HG03139 (cell line): ENCODE measurements around the gene PTPN14.

Experiments used
- ATAC-seq: cut with Tn5 transposase; IDR thresholded peaks from one replicate; pipeline ENCODE4 v1.9.1; 2021; ENCODE audit not compliant: unreplicated experiment

PTPN14 gene

DNA sequence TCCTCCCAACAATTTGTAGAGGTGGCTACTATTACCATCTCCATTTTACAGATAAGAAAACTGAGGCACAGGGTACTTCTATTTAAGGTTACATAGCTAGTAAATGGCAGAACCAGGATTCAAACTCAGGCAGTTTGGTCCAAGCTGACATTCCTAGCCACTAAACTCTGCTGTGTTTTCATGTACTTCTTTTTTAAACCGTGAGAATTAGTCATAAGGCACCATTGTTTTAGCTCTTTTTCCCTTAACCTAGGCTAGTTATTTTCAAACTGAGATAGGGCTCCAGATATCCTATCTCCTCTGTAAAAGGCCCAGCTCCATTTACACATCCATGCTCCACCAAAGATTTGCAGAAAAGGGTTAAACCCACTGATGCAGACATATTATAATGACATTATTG lies 92.9 kb downstream of the PTPN14 start:
- no peak for ATAC-seq

DNA sequence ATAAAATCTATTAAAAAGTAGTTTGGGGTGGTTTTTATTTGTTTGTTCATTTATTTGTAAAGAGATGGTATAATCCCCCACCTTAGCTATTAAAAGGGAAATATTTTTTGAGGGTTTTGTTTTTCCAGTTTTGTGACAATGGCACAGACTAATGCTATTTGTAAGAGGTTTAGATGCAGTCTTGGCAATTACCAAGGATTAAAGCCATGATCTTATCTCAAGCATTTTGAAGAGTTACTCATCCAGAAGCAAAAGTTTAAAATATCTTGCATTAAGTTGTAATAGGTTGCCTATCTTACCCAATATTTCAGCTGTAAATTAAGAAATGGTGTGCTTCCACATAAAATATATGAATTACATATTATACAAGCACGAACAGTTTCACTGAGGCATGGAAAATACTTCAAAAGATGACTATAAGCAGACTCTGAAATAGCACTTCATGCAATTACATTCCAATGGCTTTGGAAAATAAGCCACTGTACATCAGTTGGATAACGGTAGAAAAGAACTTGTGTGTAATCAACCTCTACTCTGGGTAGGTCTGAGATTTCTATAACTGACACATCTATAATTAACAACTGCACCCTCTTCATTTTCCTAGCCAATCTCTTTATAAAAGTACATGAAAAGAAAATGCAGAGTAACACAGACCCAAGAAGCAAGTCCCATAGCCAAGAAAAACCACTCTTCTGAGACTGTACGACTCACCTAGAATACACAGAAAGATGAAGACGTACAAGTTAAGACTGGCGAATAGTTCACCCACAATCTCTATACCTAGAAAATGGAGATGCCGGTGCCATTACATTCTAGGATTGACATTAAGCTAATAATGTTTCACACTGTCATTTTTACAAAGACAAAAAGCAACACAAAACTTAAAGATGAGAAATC lies 95.2 kb downstream of the PTPN14 start:
- ATAC-seq: no peak

DNA sequence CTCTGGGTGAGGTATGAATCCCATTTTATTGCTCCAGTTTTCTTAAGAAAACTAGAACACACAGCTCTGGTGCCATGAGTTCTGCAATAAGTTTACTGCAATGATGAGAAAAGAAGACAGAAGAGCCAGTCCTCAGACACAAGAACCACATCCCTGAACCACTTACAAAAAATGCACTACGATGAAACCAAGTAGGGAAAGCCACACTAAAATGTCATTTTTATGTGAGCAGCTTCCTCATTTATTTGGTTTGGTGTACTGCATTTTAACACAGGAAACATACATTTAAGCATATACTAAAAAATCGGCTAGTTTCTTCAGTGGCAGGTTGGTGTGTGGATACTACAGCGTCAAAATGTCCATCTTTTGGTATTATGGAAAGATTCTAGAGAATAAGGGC lies 95.9 kb downstream of the PTPN14 start:
- no peak for ATAC-seq

DNA sequence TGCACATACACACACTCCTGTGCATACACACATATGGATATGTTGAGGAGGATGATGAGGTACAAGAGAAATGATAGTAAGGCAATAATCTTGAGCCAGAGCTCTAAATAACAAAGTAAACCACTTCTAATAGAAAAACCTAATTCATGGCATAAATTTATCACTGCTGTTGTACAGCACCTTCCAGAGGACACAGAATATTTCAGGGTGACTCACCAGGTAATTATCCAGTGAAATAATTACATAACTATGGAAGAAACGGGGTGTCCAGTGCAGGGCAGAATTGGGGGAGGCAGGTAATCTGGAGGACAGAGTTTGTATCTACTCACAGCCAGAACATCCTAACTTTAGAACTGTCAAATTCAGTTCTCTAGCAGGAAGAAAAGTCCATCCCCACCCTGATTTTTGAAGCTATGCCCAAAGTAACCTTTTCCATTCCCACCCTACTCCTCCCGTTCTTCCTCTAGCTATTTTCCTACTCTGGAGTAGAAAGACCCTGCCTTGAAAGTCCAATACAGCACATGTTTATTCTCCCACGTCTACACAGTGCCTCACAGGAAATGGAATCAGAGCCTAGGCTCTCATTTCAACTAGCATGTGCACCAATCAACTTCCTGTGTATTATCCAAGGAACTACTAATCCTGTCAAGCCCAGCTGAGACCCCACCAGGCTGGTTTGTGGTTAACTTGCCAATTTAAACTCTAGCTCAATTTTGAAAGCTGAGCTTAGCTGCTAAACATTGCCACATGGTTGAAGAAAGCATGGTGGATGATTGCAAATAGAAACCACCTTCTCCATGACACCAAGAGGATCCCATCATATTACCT lies 96.6 kb downstream of the PTPN14 start:
- no peak for ATAC-seq

DNA sequence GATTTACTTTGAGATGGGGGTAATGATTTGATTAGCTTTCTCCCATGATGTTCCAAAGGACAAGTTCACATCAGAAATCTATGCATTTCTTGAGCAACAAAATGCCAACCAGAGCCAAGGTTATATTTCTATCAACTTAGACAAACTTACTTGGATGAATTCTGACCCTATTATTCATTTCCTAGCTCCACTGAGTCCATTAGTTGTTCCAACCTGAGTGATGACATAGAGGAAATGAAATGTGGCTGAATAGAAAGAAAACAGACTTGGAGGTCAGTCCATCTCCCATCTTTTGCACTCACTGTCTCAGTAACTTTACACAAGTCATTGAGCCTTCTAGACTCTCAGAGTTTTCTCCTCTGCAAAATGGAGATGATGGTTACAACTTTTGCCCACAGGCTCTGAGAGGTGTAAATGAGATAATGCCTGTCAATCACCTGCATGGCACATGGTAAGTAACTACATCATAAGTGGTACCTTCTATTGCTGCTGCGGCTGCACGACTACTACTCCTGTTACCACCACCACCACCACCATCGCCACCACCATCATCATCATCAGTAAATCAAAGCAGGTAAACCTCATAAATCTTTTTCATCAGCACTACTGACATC lies 98.2 kb downstream of the PTPN14 start:
- no peak for ATAC-seq

DNA sequence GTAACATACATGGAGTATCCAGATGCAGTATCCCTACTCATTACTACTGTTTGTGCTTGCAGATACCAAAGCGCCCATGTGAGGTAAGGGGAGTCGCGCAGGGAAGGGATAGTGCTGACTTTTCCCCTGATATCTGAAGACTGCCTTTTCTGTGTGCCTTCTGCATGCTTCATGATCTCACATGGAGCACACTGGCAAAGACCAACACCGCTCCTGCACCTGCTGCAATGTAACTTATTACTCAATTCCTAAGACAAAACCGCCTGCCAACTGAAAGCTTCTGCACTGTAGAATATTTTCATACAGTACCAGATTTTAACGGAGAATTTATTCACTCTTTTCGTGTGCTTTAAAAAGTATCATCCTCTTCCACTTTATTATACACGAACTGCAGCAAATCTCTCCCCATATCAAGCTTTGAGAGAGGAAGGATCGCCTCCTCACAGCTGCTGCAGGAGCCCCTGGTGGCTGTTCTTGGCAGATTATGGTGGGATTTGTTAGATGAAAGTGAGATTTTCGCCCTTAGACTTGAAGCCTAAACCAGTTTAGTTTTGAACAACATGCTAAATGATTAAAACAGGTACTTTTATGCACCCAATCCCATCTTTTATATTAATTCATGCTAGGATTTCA lies 99.1 kb downstream of the PTPN14 start:
- ATAC-seq: no peak

DNA sequence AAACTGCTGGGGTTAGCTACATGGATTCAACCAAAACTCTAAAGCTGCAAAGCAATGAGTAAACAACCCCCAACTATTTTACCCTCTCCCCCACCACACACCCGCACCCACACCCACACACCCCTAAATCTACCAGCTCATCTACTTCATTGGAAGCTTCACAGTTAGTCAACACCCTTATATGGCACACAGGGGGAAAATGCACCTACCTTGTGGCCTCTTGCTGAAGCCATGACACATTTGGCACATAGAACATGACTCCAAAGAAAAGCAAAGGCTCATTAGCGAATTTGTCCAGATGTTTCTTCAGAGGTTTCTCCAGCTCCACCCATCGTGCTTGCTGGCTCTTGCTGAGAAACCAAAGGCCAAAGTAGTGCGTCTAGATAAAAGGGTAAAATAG lies 99.8 kb downstream of the PTPN14 start:
- no peak for ATAC-seq

DNA sequence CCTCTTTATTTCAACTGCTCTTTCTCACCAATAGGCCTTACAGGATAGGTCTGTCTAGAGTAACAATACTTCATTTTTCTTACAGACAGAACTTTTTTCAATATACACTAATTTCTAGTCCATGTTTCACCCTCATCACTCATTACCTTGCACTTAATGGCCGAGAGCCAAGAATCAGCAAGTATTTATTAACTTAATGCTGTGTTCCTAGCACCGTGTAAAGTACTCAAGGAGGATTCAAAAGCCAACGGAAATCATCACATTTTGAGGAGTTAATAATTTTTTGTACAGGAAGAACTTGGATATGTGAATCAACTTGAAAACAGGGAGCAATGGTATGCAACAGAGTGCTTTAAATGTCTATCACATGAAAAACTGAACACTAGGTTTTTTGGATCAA lies 102.0 kb downstream of the PTPN14 start:
- no peak for ATAC-seq

DNA sequence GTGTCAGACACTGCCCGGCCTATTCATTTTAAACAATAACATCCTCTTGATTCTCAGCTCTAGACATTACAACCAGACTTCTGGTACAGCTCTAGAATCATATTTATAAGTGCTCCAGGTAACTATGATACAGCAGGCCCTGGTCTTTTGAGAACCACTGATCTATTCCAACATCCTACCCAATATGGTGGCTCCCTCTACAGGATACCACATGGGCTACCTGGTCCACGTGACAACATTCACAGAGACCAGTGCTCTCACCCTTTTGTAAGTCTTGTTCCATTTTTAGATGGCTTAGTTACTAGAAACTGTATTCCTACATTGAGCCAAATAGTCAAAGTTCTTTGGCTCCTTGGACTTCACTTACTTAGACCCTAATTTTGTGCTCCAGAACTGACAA lies 102.9 kb downstream of the PTPN14 start:
- ATAC-seq: no peak

DNA sequence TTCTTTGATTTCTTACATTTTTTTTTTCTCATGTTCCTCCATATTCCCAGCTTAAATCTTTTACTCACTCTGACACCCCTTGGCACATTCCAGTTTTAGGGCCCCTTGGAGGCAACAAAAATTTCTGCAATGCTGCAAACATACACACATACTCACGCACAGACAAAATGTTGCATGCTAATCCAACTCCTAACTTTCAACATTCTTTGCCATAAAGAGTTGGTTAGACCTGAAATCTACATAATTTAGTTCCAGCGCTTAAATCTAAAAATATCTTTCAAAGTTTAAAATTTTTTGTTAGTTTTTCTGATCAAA lies 103.9 kb downstream of the PTPN14 start:
- no peak for ATAC-seq

DNA sequence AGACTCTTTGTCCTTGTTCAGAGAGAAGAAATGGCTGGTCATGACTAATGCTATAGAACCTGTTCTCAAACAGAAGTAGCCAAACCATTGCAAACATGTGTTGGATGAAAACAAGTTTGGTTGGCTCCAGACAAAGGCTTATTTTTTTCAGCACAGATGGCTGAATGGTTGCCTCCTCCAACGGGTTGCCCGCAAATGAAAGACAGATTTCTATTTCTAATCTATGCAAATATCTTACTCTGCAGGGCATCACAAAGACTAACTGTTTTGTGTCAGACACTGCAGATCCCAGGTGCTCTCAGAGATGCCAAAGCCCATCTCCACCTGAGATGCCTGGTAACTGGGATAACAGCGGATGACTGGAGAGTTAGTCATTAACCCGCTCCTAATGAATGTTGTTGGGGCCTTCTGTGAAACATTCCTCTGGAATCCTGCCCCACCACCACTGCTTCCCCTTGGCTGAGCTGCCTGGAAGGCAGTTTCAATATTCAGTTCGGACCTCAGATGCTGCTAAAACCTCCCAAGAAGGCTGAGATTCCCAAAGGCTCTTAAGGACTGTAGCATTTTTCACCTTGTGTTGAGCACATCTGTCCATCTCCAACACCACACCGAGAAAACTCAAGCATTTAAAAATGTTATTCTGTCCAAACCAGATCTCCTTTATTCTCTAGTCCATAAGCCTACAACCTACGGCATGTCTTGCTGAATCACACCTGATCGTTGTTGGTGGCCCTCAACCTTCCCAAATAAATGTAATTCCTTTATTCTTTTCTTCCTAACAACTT lies 104.4 kb downstream of the PTPN14 start:
- no peak for ATAC-seq

DNA sequence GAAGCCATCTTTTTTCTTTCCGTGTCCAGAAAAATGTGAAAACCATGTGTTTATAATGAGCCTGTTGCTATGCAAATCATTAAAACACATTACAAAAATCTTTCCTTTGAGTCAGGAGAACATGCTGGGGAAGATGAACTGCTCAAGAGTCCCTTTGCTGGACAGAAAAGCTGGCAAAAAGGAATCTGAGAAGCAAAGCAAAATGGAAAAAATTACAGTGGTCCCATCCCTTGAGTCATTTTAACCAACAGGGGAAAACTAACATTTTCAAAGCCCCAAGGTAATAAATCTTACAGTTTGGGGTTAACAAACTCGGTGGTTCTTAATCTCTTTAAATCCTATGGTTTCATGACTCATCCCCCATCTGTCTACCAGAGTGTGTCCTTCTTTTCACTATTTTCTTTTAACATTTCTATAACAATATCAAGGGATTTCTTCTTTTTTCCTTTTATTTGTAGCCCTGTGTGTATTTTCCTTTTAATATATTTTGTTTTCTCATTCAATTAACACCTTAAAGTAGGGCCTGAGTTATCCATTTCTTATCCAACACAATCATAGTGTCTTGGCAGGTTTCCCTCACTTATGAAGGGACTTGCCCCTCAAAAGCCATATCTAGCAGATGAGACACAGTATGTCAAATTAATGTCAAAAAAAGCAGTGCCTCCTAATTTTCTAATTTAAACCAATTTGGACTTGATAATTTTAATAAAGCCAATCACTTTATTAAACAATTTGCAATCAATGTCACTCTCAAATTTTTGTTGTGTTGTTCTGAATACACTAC lies 105.4 kb downstream of the PTPN14 start:
- ATAC-seq: no peak

DNA sequence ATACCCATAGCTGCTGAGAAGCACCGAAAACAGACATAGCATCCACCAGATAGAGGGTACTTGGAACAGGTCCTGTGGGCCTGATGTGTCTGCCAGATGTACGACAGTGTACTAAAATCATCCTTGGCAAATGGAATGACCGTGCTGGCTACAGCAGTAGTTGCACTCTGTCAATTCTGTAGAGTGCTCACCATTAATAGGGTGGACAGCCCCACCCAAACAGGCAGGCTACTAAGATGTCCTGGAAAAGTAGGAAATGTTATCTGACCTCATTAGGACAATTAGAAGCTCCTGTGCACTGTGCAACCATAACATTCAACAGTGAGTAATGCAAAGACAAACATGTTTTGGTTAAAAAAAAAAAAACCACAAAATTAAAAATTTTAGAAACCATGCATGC lies 106.2 kb downstream of the PTPN14 start:
- ATAC-seq: no peak

DNA sequence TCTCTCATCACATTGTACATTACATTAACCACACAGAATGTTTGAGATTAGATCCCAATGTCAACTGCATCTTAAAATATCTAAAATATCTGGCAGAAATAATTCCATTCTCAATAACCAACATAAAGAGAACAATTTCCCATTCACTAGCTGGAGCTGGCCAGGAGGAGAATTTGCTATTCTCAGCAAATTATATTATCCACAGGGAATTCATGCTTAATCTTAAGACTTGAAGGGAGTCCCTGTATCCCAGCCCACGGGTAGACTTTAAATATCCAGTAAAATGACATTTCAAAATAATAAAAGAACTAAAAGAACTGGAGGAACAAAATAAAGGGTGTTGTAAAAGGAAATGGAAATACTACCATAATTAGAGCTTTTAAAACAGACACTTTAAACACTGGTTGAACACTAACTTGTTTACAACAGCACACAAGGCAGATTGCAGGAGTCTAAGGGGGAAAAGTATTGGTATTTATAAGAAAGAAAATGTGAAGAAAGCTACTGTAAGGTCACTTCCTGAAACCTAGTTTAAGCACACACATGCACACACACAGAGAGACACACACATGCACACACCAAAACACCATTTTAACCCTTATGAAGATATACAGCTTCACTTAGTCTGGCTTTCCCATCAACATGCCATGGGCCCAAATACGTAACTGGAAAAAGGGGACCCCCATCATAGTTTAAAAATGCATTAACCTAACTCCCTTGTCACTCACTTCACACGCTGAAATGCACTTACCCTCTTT lies 107.0 kb downstream of the PTPN14 start:
- ATAC-seq: no peak

DNA sequence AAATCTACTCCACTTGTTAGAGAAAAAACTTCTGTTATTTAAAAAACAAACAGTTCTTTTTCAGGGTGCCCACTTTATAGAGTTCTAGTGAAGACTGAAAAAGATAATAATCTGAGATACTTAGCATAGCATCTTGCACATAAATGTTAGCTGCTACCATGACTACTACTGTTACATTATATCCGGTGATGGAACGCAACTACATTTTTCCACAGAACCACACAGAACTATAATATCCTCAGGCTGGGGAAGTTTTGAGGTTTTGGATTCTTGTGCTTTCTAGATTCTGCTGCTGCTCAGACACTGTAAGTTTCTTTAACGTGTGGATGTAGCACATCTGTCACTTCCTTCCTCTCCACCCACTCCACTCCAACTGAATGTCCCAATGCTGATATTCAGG lies 110.3 kb downstream of the PTPN14 start:
- ATAC-seq: no peak

DNA sequence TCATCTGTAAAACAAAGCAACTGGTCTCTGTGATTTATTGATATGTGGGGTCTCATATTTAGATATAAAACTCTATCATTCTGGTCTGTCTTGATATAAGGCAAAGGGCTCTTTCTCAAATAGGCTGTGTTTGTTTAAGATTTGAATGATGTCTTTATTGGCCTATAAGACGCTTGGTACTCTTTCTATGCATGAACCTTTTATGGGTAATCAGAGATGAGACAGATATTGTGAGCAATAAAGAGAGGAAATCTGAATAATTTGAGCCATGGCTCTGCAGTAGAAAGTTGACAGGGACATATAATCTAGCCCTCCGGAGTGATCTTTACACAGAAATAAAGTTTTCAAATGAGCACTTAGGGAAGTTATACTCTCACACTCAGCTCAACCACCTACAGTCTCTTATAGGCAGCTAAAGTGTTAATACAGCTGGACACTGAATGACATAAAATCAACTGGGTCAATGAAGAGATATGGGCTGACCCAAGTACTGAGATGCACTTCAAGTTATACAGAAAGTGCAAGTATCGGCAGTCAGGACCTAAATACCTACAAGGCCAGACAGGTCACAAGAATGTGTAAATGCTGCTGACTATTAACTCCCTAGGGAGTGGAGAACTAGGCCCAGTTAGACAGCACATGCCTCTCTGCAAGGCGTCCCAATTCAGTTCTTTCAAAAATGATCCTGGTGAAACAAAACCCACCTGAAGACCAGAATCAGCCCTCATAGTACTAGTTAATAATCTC lies 111.0 kb downstream of the PTPN14 start:
- ATAC-seq: no peak

DNA sequence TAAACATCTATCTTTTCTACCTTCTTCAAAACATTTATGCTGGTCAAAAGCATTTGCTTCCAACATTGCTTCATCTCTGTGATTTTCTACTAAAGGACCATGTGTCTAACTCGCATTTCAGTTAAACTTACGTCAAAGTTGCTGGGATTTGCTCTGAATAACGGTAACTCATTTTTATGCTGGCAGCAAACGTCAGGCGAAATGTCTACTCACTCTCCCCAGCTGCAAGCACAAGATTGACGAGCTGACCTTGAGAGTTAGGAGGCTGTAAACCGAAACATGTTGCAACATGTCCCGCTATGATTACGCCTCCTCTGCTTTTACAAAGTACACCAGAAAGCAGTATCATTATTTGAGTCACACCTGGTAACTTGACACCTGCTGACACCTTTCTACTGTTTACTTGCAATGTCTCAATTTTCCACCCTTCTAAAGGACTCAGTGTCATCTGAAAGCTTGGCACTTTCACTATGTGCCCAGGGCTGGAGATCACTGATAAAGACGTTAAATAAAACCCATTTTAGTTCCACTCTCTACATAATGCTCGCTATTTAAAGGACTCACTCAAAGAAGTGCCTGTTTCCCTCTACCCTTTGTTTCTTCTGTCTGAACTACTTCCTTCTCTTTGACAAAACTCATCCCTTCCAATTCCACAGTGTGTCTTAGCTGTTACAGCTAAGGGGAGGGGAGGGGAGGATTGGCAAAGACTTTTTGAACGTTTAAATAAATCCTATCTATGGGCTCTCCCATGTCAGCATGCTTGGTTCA lies 111.9 kb downstream of the PTPN14 start:
- ATAC-seq: peak; percentile 77

DNA sequence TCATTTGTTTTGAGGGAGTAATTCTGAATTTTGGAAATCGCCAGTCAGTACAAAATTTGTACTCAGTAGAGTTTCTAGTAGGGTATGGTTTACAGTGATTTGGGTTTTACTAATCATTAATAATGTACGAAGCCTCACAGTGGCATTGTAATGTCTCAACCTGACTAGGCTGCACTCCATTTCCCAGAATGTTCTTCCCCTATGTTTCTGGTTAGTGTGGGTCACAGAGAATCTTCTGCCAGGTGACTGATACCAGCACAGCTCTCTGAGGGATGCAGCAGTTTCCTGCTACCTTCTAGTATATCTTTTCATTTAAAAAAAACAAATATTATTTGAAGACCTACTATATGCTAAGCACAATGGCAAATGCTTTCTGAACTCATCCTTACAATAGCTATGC lies 112.9 kb downstream of the PTPN14 start:
- no peak for ATAC-seq
